Transverse colon (tissue), 4 donors: ENCODE measurements around the gene OCSTAMP. TPM values are rescaled to one million over a fixed set of nuclear protein-coding genes. Genes with fewer than 3 reads are reported as not detected.

Experiments
- DNase-seq: peaks from one replicate; pipeline ENCODE4 v3.0.0-alpha.2; 2019
- H3K27ac ChIP-seq, 4 donors: fragments of 200-600 bp; sonication (generic); 2 replicates each; pipeline ENCODE4 v1.5.1; 2016 to 2018; ENCODE audit warnings: inconsistent platforms in 4 of 4
- H3K27me3 ChIP-seq: fragments of 200-600 bp; sonication (generic); 2 replicates; pipeline ENCODE4 v1.5.1; 2017; ENCODE audit warnings: inconsistent platforms
- H3K36me3 ChIP-seq, 4 donors: fragments of 200-600 bp; sonication (generic); 2 replicates each; pipeline ENCODE4 v1.5.1; 2017 to 2019; ENCODE audit warnings: inconsistent platforms in 4 of 4
- H3K4me1 ChIP-seq, 4 donors: fragments of 200-600 bp; sonication (generic); 2 replicates each; pipeline ENCODE4 v1.5.1; 2017 to 2020; ENCODE audit warnings: inconsistent platforms in 4 of 4
- H3K4me3 ChIP-seq, 4 donors: fragments of 200-600 bp; sonication (generic); 1 replicate in 1 of 4; 2 replicates in 3 of 4; pipeline versions ENCODE4 v1.5.1 to v1.6.1; 2017 to 2019; ENCODE audit warnings: inconsistent platforms in 4 of 4
- H3K9me3 ChIP-seq, 2 donors: fragments of 200-600 bp; sonication (generic); 2 replicates each; pipeline ENCODE4 v1.5.1; 2017 to 2019; ENCODE audit warnings: inconsistent platforms in 2 of 2
- CTCF ChIP-seq, 5 experiments: fragments of 200-600 bp in 3 of 5; fragments of 450-650 bp in 2 of 5; sonication (generic) in 3 of 5; IDR thresholded peaks; 1 replicate in 2 of 5; 2 replicates in 3 of 5; pipeline ENCODE4 v1.5.1; 2016 to 2017; ENCODE audit warnings: antibody characterized with exemption in 5 of 5, inconsistent platforms in 3 of 5, mild to moderate bottlenecking in 2 of 5, moderate library complexity in 1 of 5
- EP300 ChIP-seq: sonication (generic); formaldehyde crosslinking; IDR thresholded peaks from one replicate; pipeline ENCODE4 v1.6.1; 2017; ENCODE audit warnings: antibody characterized with exemption, low read depth
- POLR2A ChIP-seq: fragments of 450-650 bp; IDR thresholded peaks from one replicate; pipeline ENCODE4 v1.6.1; 2016; ENCODE audit warnings: antibody characterized with exemption, mild to moderate bottlenecking, moderate library complexity
- POLR2AphosphoS5 ChIP-seq, 3 donors: sonication (generic); formaldehyde crosslinking; IDR thresholded peaks; one replicate each; pipeline ENCODE4 v1.6.1; 2016; ENCODE audit warnings: antibody characterized with exemption in 3 of 3
- WGBS, 2 donors: methylation state at CpG; one replicate each; pipeline ENCODE4 v1.1.5; 2018; ENCODE audit warnings: low coverage in 1 of 2; 5-methylcytosine and 5-hydroxymethylcytosine counted together
- in situ Hi-C, 4 donors: fragments of 200-750 bp; cut with MboI; loops; one replicate each; pipeline versions ENCODE4 v1.15.0 to v1.15.1; 2017; ENCODE audit warnings: low sequenced_read_pairs in 3 of 4, low pct_ligation_motif_present in 1 of 4, low pct_unique_long_range_greater_than_20kb in 1 of 4
- intact Hi-C: fragments of 100-400 bp; cut with DNase I; formaldehyde crosslinking; loops from one replicate; pipeline ENCODE4 v1.15.1; 2023; ENCODE audit warnings: low total_unique reads
- total RNA-seq, 4 donors: library from RNA; depleted of rRNA; stranded (reverse); fragments of >200 nt; gene quantifications; one replicate each; pipeline ENCODE4 v1.1.0, GENCODE V29; 2016

The OCSTAMP gene
- total RNA-seq, 4 donors from 2014 or later = not detected

- in situ Hi-C loops (no loop called here), intact Hi-C loops (no loop called here)
- no peaks in the 10 kb centered on the region for H3K27me3 ChIP-seq
- peaks cover 0 to 7% (median 5%) of the 10 kb centered on the region in 4 donors for H3K4me1 ChIP-seq
- no peak overlapping the region for H3K27ac ChIP-seq
- no peak for DNase-seq
- WGBS, 2 donors = 80 to 94% methylated on average over 2 to 3 of the region's 3 CpGs
- H3K36me3 ChIP-seq = no peaks in the 10 kb centered on the region
- no peak for TF ChIP-seq CTCF (IDR thresholded peaks at IDR 0.05)
- TF ChIP-seq POLR2A = no peak
- TF ChIP-seq POLR2AphosphoS5 (IDR thresholded peaks at IDR 0.05) = no peak
- TF ChIP-seq EP300 = no peak
- H3K9me3 ChIP-seq = no peaks in the 10 kb centered on the region
- H3K4me3 ChIP-seq = no peak overlapping the region
Observed at GRCh38 chr20:46572790-46573189, 22.3 kb upstream of the OCSTAMP start.

- no peak for DNase-seq
- in situ Hi-C loops = no loop called here
- H3K36me3 ChIP-seq = no peaks in the 10 kb centered on the region
- H3K4me3 ChIP-seq = no peak overlapping the region
- intact Hi-C loops = no loop called here
- TF ChIP-seq POLR2AphosphoS5 (IDR thresholded peaks at IDR 0.05) (no peak), CTCF (IDR thresholded peaks at IDR 0.05) (no peak), EP300 (no peak), POLR2A (no peak)
- WGBS, 2 donors = 47% methylated on average over 7 of the region's 8 CpGs; no CpG with 5 or more reads in 1 of the 2 donors
- H3K27me3 ChIP-seq = no peaks in the 10 kb centered on the region
- peaks cover 0 to 7% (median 5%) of the 10 kb centered on the region in 4 donors for H3K4me1 ChIP-seq
- H3K27ac ChIP-seq = peak overlapping the region in 1 of 4 donors; percentile 12
- H3K9me3 ChIP-seq = no peaks in the 10 kb centered on the region
Observed at GRCh38 chr20:46572153-46572552, 21.7 kb upstream of the OCSTAMP start.

GRCh38 chr20:46571418-46571817 is 21.0 kb upstream of the OCSTAMP start:
- Histone ChIP-seq H3K27me3 (no peaks in the 10 kb centered on the region), H3K4me3 (no peak overlapping the region), H3K9me3 (no peaks in the 10 kb centered on the region), H3K27ac (no peak overlapping the region), H3K36me3 (no peaks in the 10 kb centered on the region), H3K4me1 (peaks cover 0 to 7% (median 5%) of the 10 kb centered on the region in 4 donors)
- in situ Hi-C loops (no loop called here), intact Hi-C loops (no loop called here)
- no peak for TF ChIP-seq CTCF (IDR thresholded peaks at IDR 0.05)
- TF ChIP-seq EP300 = no peak
- TF ChIP-seq POLR2AphosphoS5 (IDR thresholded peaks at IDR 0.05) = no peak
- no peak for TF ChIP-seq POLR2A
- 79 to 100% methylated on average over 2 of the region's 2 CpGs for WGBS, 2 donors
- DNase-seq = no peak

GRCh38 chr20:46570956-46571355 is 20.5 kb upstream of the OCSTAMP start:
- 70 to 78% methylated on average over 5 of the region's 5 CpGs for WGBS, 2 donors
- H3K4me3 ChIP-seq = no peak overlapping the region
- H3K36me3 ChIP-seq = no peaks in the 10 kb centered on the region
- in situ Hi-C loops = no loop called here
- H3K27ac ChIP-seq = no peak overlapping the region
- no peak for DNase-seq
- no peaks in the 10 kb centered on the region for H3K27me3 ChIP-seq
- TF ChIP-seq EP300 (no peak), POLR2A (no peak), POLR2AphosphoS5 (IDR thresholded peaks at IDR 0.05) (no peak), CTCF (IDR thresholded peaks at IDR 0.05) (no peak)
- no peaks in the 10 kb centered on the region for H3K9me3 ChIP-seq
- peaks cover 0 to 7% (median 5%) of the 10 kb centered on the region in 4 donors for H3K4me1 ChIP-seq
- intact Hi-C loops = no loop called here
